Measurements from ENCODE around the gene AMD1.

The AMD1 gene

GRCh38 chr6:110938171-110938570, 63.6 kb downstream of the AMD1 start:
- no peak for TF ChIP-seq SIN3A (IDR thresholded peaks at IDR 0.05; ENCODE audit: borderline replicate concordance, insufficient read depth, low read length)
- no peak for TF ChIP-seq FOXP2 (optimal IDR thresholded peaks at IDR 0.05; ENCODE audit: borderline replicate concordance, extremely low read depth, extremely low read length, insufficient read depth)
- no peak for TF ChIP-seq REST (IDR thresholded peaks at IDR 0.05; ENCODE audit: insufficient read depth in 1 of 2, low read depth in 2 of 2, low read length in 2 of 2)
- TF ChIP-seq POLR2AphosphoS5 (IDR thresholded peaks at IDR 0.05; ENCODE audit: low read depth, low read length): no peak
- TF ChIP-seq TAF1 (IDR thresholded peaks at IDR 0.05; ENCODE audit: borderline replicate concordance, insufficient read depth, low read length): no peak

- TF ChIP-seq FOXP2 (optimal IDR thresholded peaks at IDR 0.05; ENCODE audit: borderline replicate concordance, extremely low read depth, extremely low read length, insufficient read depth) (no peak), SIN3A (IDR thresholded peaks at IDR 0.05; ENCODE audit: borderline replicate concordance, insufficient read depth, low read length) (no peak), POLR2AphosphoS5 (IDR thresholded peaks at IDR 0.05; ENCODE audit: low read depth, low read length) (no peak), TAF1 (IDR thresholded peaks at IDR 0.05; ENCODE audit: borderline replicate concordance, insufficient read depth, low read length) (no peak), REST (IDR thresholded peaks at IDR 0.05; ENCODE audit: insufficient read depth in 1 of 2, low read depth in 2 of 2, low read length in 2 of 2) (no peak)
Measured at GRCh38 chr6:110939429-110940200, 65.0 kb downstream of the AMD1 start.

GRCh38 chr6:110944681-110945151, 70.1 kb downstream of the AMD1 start:
- TF ChIP-seq REST (IDR thresholded peaks at IDR 0.05; ENCODE audit: insufficient read depth in 1 of 2, low read depth in 2 of 2, low read length in 2 of 2) (no peak), TAF1 (IDR thresholded peaks at IDR 0.05; ENCODE audit: borderline replicate concordance, insufficient read depth, low read length) (no peak), FOXP2 (optimal IDR thresholded peaks at IDR 0.05; ENCODE audit: borderline replicate concordance, extremely low read depth, extremely low read length, insufficient read depth) (no peak), SIN3A (IDR thresholded peaks at IDR 0.05; ENCODE audit: borderline replicate concordance, insufficient read depth, low read length) (no peak), POLR2AphosphoS5 (IDR thresholded peaks at IDR 0.05; ENCODE audit: low read depth, low read length) (no peak)
